AG09319 (cell line): ENCODE data around the gene SUPT20H.
A peak's percentile ranks its signal among the peaks of the same experiment; 100 is the strongest.

ENCODE experiments used
- DNase-seq: peaks from one replicate; pipeline ENCODE4 v3.0.0-alpha.2; 2010; ENCODE audit warnings: low read depth; ENCODE audit errors: extremely low read depth
- CTCF ChIP-seq: IDR thresholded peaks from 2 replicates; pipeline ENCODE4 v1.5.1; 2011; ENCODE audit warnings: low read depth, mild to moderate bottlenecking, inconsistent platforms, low read length, moderate library complexity

SUPT20H gene

GRCh38 chr13:37027639-37028038 lies 31.8 kb downstream of the SUPT20H start:
- no peak for DNase-seq
- no peak for TF ChIP-seq CTCF

- no peak for DNase-seq
- TF ChIP-seq CTCF, result no peak
Measured at GRCh38 chr13:37026771-37027170, 32.7 kb downstream of the SUPT20H start.

GRCh38 chr13:37023871-37024270 lies 35.6 kb downstream of the SUPT20H start:
- DNase-seq, result no peak
- TF ChIP-seq CTCF, result no peak

- peak; percentile 67 for DNase-seq
- TF ChIP-seq CTCF, result no peak
Measured at GRCh38 chr13:37014609-37015008, 44.9 kb downstream of the SUPT20H start.

GRCh38 chr13:37011788-37012187 lies 47.7 kb downstream of the SUPT20H start:
- no peak for TF ChIP-seq CTCF
- DNase-seq, result no peak

- TF ChIP-seq CTCF, result no peak
Measured at GRCh38 chr13:37011002-37011401, 48.5 kb downstream of the SUPT20H start.

GRCh38 chr13:37010424-37010823 lies 49.1 kb downstream of the SUPT20H start:
- no peak for DNase-seq
- no peak for TF ChIP-seq CTCF

More at GRCh38 chr13:37011002-37011401, 48.5 kb downstream of the SUPT20H start:
- no peak for DNase-seq
